ENCODE data around the gene GATA6.

GATA6 gene

GRCh38 chr18:22169011-22169888, at the start of gene GATA6:
GATA6 (plus strand) TSS chr18:22169589; CDS start chr18:22171145, 1,556 bp downstream.
- no peak for DNase-seq

- no peak for DNase-seq
Observed at GRCh38 chr18:22124970-22125369, 44.4 kb upstream of the GATA6 start.

GRCh38 chr18:22128954-22129353, 40.4 kb upstream of the GATA6 start:
- DNase-seq = no peak

- no peak for DNase-seq
Observed at GRCh38 chr18:22129778-22130177, 39.6 kb upstream of the GATA6 start.

- DNase-seq = no peak
Observed at GRCh38 chr18:22132258-22132657, 37.1 kb upstream of the GATA6 start.

GRCh38 chr18:22132763-22133162, 36.6 kb upstream of the GATA6 start:
- no peak for DNase-seq

- no peak for DNase-seq
Observed at GRCh38 chr18:22136395-22136794, 33.0 kb upstream of the GATA6 start.

- no peak for DNase-seq
Observed at GRCh38 chr18:22141211-22141610, 28.2 kb upstream of the GATA6 start.

- DNase-seq = no peak
Observed at GRCh38 chr18:22143347-22144340, 25.7 kb upstream of the GATA6 start.

- no peak for DNase-seq
Observed at GRCh38 chr18:22145160-22145559, 24.2 kb upstream of the GATA6 start.

GRCh38 chr18:22149710-22150109, 19.7 kb upstream of the GATA6 start:
- DNase-seq = no peak

GRCh38 chr18:22152093-22152492, 17.3 kb upstream of the GATA6 start:
- DNase-seq = no peak

- no peak for DNase-seq
Observed at GRCh38 chr18:22153428-22153827, 16.0 kb upstream of the GATA6 start.

- DNase-seq = no peak
Observed at GRCh38 chr18:22155584-22155983, 13.8 kb upstream of the GATA6 start.

GRCh38 chr18:22159014-22159413, 10.4 kb upstream of the GATA6 start:
- no peak for DNase-seq

- DNase-seq = no peak
Observed at GRCh38 chr18:22161090-22161489, 8.3 kb upstream of the GATA6 start.

GRCh38 chr18:22163416-22164161, 5.8 kb upstream of the GATA6 start:
- DNase-seq = no peak

- no peak for DNase-seq
Observed at GRCh38 chr18:22164337-22165048, 4.9 kb upstream of the GATA6 start.

- no peak for DNase-seq
Observed at GRCh38 chr18:22165049-22165602, 4.3 kb upstream of the GATA6 start.

GRCh38 chr18:22165603-22166068, 3.8 kb upstream of the GATA6 start:
- no peak for DNase-seq

GRCh38 chr18:22166069-22166950, 3.1 kb upstream of the GATA6 start:
- no peak for DNase-seq
